Measurements from ENCODE around the gene DOP1A.

DOP1A gene

GRCh38 chr6:83198486-83199172 is 131.2 kb downstream of the DOP1A start:
- DNase-seq (ENCODE audit: low read depth in 2 of 2): no peak

GRCh38 chr6:83199173-83199862 is 131.8 kb downstream of the DOP1A start:
- DNase-seq (ENCODE audit: low read depth in 2 of 2): no peak

GRCh38 chr6:83199863-83200225 is 132.4 kb downstream of the DOP1A start:
- DNase-seq (ENCODE audit: low read depth in 2 of 2): no peak

GRCh38 chr6:83202031-83202430 is 134.6 kb downstream of the DOP1A start:
- no peak for DNase-seq (ENCODE audit: low read depth in 2 of 2)

- peak in 1 of 2 donors; percentile 28 for DNase-seq (ENCODE audit: low read depth in 2 of 2)
These were observed 147.9 kb downstream of the DOP1A start for GRCh38 chr6:83215131-83216047.

GRCh38 chr6:83216806-83217205 is 149.3 kb downstream of the DOP1A start:
- DNase-seq (ENCODE audit: low read depth in 2 of 2): no peak
